ENCODE data around the gene NAA25. TPM values are rescaled to one million over a fixed set of nuclear protein-coding genes. Genes with fewer than 3 reads are reported as not detected.

NAA25 gene
- total and polyA plus RNA-seq, 5 experiments from 2014 or later = 8.7 to 44.0 (median 17.3) TPM

DNA sequence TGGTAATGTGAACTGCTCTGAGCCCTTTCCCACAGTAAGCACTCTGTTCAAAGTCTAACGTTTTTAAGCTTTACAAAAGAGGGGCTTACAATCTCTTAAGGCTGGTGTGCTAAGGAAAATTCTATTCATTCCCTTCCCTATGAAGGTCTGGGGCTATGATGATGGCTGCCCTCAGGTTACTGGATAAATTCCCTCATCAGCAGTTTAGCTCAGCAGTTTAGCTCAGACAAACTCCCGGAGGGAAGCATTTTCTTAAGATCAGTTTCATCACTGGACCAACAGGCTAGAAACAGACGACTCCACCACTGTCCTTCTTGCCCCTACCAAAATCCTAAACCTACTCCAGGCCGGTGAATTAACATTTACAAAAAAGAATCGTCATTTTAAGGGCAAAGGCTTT, 76.3 kb downstream of the NAA25 start:
- POLR2A ChIA-PET = no interaction called here
- Mint-ChIP-seq H3K9me3 (no peaks in the 10 kb centered on the region), H3K27me3 (no peaks in the 10 kb centered on the region), H3K4me1 (peaks cover 6 to 14% (median 11%) of the 10 kb centered on the region in 4 donors), H3K4me3 (no peak overlapping the region), H3K36me3 (peaks cover 4 to 86% (median 7%) of the 10 kb centered on the region in 3 donors), H3K27ac (peak overlapping the region in 5 of 10 donors; percentile 7 to 57 (median 32))
- DNase-seq (no peak), ATAC-seq (no peak)

DNA sequence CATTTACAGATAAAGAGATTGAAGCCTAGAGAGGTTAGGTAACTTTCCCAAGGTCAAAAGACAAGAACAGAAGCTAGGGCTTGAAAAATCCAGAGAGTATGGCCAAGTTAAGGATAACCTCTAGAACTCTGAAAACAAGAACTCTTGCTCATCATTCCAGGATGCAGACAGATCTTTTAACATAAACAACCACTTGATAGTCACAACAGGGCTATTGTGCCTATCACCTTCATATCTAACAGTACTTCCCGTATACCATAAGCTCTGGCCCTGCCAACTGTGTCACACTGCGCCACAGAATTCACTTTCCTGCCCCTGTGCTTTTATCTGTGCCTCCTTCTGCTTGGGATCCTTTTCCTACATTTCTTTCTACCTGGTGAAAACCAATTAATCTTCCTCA, 77.1 kb downstream of the NAA25 start:
- H3K27ac Mint-ChIP-seq = peak overlapping the region in 8 of 10 donors; percentile 34 to 69 (median 52)
- DNase-seq = no peak
- peaks cover 8 to 14% (median 12%) of the 10 kb centered on the region in 4 donors for H3K4me1 Mint-ChIP-seq
- H3K9me3 Mint-ChIP-seq = no peaks in the 10 kb centered on the region
- POLR2A ChIA-PET = interaction anchor here (0.6 to 1.5 kb wide), 2 partner anchors 18 to 150 kb away, joined by 3 to 4 read pairs; partner anchors contain the start of genes ERP29 and TMEM116
- no peak overlapping the region for H3K4me3 Mint-ChIP-seq
- no peak for ATAC-seq
- no peaks in the 10 kb centered on the region for H3K27me3 Mint-ChIP-seq
- peaks cover 4 to 82% (median 7%) of the 10 kb centered on the region in 3 donors for H3K36me3 Mint-ChIP-seq

DNA sequence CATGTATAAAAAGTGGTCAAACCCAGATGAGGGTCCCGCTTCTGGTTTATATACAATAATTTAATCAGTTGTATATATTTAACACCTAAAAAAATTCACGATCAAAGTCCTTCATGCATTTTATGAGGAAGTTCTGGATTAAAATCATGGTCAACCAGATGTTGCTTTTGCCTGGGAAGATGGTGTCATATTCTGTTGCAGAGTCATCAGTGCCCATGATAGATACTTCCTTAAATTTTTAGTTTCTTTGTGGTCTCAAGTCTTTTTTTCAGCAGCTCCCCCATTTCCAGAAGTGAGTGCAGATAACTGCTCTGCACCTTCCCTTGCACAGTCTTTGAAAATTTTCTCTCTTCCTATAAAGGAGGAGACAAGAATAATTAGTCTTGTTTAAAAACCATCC, 79.3 kb downstream of the NAA25 start:
- no peaks in the 10 kb centered on the region for H3K27me3 Mint-ChIP-seq
- POLR2A ChIA-PET = no interaction called here
- peak overlapping the region in 5 of 10 donors; percentile 23 to 58 (median 32) for H3K27ac Mint-ChIP-seq
- H3K36me3 Mint-ChIP-seq = peaks cover 4 to 74% (median 7%) of the 10 kb centered on the region in 3 donors
- DNase-seq (no peak), ATAC-seq (no peak)
- H3K4me3 Mint-ChIP-seq = no peak overlapping the region
- H3K9me3 Mint-ChIP-seq = no peaks in the 10 kb centered on the region
- H3K4me1 Mint-ChIP-seq = peaks cover 17 to 22% (median 19%) of the 10 kb centered on the region in 4 donors

GRCh38 chr12:112025808-112026375, 82.7 kb downstream of the NAA25 start:
- DNase-seq (no peak), ATAC-seq (no peak)
- Mint-ChIP-seq H3K36me3 (peaks cover 0 to 76% (median 6%) of the 10 kb centered on the region in 3 donors), H3K4me3 (no peak overlapping the region), H3K27me3 (no peaks in the 10 kb centered on the region), H3K4me1 (peaks cover 22 to 32% (median 28%) of the 10 kb centered on the region in 4 donors), H3K27ac (peak overlapping the region in 9 of 10 donors; percentile 6 to 89 (median 80)), H3K9me3 (no peaks in the 10 kb centered on the region)
- POLR2A ChIA-PET = interaction anchor here (0.6 to 3.4 kb wide), 3 partner anchors 11 to 13 kb away, joined by 4 to 15 read pairs (median 6); partner anchors contain the start of genes ERP29 and TMEM116

DNA sequence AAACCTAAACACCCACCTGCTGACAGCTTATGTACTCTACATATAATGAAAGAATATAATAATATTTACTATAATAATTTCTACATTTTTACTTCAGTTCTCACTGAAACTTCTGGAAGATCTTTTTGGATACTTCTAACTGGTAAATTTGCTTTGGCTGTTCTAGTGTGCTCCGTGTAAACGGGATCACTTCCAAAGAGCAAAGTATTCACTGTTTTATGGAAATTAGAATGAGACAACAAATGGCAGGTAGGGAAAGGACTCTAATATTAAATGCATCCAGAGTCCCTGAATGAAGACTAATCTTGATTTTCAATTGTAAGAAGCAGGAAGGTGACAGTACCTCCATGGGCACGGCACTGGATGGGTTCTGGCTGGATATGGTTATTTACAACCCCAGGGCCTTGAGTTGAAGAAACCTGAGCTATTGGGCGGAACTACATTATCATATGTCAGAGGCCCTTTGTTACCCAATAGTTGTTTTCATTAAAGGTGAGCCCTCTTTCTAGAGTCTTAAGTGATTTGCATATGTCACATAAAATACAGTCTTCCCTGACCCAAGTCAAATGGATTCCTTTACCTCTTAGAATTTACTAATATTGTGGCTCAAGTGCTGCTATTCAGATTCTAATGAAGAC, 84.7 kb downstream of the NAA25 start:
- H3K9me3 Mint-ChIP-seq = no peaks in the 10 kb centered on the region
- DNase-seq (no peak), ATAC-seq (no peak)
- POLR2A ChIA-PET = interaction anchor here (1.4 to 3.4 kb wide), 3 partner anchors 10 to 11 kb away, joined by 4 to 15 read pairs (median 4); partner anchors contain the start of genes ERP29 and TMEM116
- peaks cover 28 to 47% (median 42%) of the 10 kb centered on the region in 4 donors for H3K4me1 Mint-ChIP-seq
- no peaks in the 10 kb centered on the region for H3K27me3 Mint-ChIP-seq
- H3K27ac Mint-ChIP-seq = peak overlapping the region in 9 of 10 donors; percentile 12 to 59 (median 39)
- peaks cover 0 to 75% (median 5%) of the 10 kb centered on the region in 3 donors for H3K36me3 Mint-ChIP-seq
- H3K4me3 Mint-ChIP-seq = no peak overlapping the region

DNA sequence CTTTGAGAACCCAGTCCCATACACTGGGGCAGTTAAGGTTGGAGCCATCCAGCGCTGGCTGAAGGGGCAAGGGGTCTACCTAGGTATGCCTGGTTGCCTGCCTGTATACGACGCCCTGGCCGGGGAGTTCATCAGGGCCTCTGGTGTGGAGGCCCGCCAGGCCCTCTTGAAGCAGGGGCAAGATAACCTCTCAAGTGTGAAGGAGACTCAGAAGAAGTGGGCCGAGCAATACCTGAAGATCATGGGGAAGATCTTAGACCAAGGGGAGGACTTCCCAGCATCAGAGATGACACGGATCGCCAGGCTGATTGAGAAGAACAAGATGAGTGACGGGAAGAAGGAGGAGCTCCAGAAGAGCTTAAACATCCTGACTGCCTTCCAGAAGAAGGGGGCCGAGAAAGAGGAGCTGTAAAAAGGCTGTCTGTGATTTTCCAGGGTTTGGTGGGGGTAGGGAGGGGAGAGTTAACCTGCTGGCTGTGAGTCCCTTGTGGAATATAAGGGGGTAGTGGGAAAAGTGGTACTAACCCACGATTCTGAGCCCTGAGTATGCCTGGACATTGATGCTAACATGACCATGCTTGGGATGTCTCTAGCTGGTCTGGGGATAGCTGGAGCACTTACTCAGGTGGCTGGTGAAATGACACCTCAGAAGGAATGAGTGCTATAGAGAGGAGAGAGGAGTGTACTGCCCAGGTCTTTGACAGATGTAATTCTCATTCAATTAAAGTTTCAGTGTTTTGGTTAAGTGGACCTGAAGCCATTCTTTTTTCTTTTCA, 86.2 kb downstream of the NAA25 start:
- POLR2A ChIA-PET = interaction anchor here (1.4 to 3.4 kb wide), 2 partner anchors 8 to 10 kb away, joined by 4 to 15 read pairs; partner anchors contain the start of genes ERP29 and TMEM116
- H3K27me3 Mint-ChIP-seq = no peaks in the 10 kb centered on the region
- DNase-seq = no peak
- H3K4me1 Mint-ChIP-seq = peaks cover 30 to 57% (median 49%) of the 10 kb centered on the region in 4 donors
- H3K27ac Mint-ChIP-seq = peak overlapping the region; percentile 5 to 86 (median 60)
- no peak for ATAC-seq
- no peak overlapping the region for H3K4me3 Mint-ChIP-seq
- peaks cover 0 to 77% (median 5%) of the 10 kb centered on the region in 3 donors for H3K36me3 Mint-ChIP-seq
- no peaks in the 10 kb centered on the region for H3K9me3 Mint-ChIP-seq

GRCh38 chr12:112020947-112021457, 87.6 kb downstream of the NAA25 start:
- Mint-ChIP-seq H3K36me3 (peaks cover 4 to 82% (median 10%) of the 10 kb centered on the region in 3 donors), H3K4me1 (peaks cover 34 to 61% (median 56%) of the 10 kb centered on the region in 4 donors), H3K27ac (peak overlapping the region in 9 of 10 donors; percentile 17 to 85 (median 59)), H3K4me3 (peak overlapping the region in 1 of 10 donors; percentile 20), H3K27me3 (no peaks in the 10 kb centered on the region), H3K9me3 (peaks cover 0 to 3% (median 0%) of the 10 kb centered on the region in 9 donors)
- POLR2A ChIA-PET = no interaction called here
- ATAC-seq (no peak), DNase-seq (no peak)

DNA sequence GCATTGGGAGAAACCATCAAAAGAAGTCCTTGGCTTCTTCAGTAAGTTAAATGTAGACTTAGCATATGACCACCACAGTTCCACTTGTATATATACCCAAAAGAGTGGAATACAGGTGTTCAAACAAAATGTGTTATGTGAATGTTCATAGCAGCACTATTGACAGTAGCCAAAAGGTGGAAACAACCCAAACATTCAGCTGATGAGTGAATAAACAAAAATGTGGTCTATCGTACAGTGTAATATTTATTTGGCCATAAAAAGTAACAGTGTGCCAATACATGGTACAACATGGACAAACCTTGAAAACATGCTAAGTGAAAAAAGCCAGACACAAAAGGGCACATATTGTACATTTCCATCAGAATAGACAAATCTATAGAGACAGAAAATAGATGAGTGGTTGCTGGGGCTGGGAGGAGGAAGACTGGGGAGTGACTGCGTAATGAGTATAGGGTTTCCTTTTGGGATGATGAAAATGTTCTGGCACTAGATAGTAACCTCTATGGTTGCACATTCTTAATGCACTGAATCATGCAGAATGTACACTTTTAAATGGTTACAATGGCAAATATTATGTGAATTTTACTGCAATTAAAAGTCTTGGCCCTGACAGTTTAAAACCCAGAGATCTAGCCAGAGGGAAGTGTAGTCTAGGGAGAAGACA, 89.9 kb downstream of the NAA25 start:
- no peaks in the 10 kb centered on the region for H3K27me3 Mint-ChIP-seq
- peaks cover 9 to 82% (median 17%) of the 10 kb centered on the region in 3 donors for H3K36me3 Mint-ChIP-seq
- peaks cover 40 to 72% (median 68%) of the 10 kb centered on the region in 4 donors for H3K4me1 Mint-ChIP-seq
- DNase-seq (no peak), ATAC-seq (no peak)
- H3K4me3 Mint-ChIP-seq = peak overlapping the region in 2 of 10 donors; percentile 6 to 17
- peaks cover 0 to 7% (median 0%) of the 10 kb centered on the region in 9 donors for H3K9me3 Mint-ChIP-seq
- H3K27ac Mint-ChIP-seq = peak overlapping the region; percentile 38 to 86 (median 72)
- POLR2A ChIA-PET = interaction anchor here (0.5 to 10.2 kb wide), 2 partner anchors 21 to 162 kb away, joined by 3 to 269 read pairs; no protein-coding TSS in a partner anchor

DNA sequence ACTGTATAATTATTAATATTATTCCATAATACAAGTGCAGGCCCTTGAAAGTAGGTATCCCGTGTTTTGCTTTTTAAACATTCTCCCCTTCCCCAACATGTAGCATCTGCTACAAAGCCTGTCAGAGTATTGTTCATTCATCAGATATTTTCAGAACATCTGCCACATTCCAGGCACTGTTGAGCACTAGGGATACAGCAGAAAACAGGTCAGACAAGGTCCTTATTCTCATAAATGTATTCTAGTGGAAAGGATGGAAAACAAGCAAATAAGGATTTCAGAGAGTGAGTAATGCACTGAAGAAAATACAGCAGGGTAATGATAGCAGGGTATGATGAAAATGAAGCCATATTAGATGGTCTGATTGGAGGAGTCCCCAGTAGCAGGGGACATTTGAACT, 91.5 kb downstream of the NAA25 start:
- no peak for DNase-seq
- POLR2A ChIA-PET = interaction anchor here (10.2 kb wide), 1 partner anchor 20 kb away, joined by 269 read pairs; no protein-coding TSS in a partner anchor
- H3K36me3 Mint-ChIP-seq = peaks cover 9 to 67% (median 15%) of the 10 kb centered on the region in 3 donors
- no peaks in the 10 kb centered on the region for H3K27me3 Mint-ChIP-seq
- H3K4me1 Mint-ChIP-seq = peaks cover 42 to 75% (median 68%) of the 10 kb centered on the region in 4 donors
- H3K9me3 Mint-ChIP-seq = peaks cover 0 to 7% (median 0%) of the 10 kb centered on the region in 9 donors
- peak overlapping the region in 7 of 10 donors; percentile 2 to 78 (median 58) for H3K27ac Mint-ChIP-seq
- ATAC-seq = no peak
- peak overlapping the region in 2 of 10 donors; percentile 0 to 30 for H3K4me3 Mint-ChIP-seq

GRCh38 chr12:112015938-112016337, 92.6 kb downstream of the NAA25 start:
- Mint-ChIP-seq H3K36me3 (peaks cover 9 to 60% (median 21%) of the 10 kb centered on the region in 3 donors), H3K4me3 (peak overlapping the region; percentile 22 to 93 (median 63)), H3K27ac (peak overlapping the region in 9 of 10 donors; percentile 25 to 98 (median 78)), H3K9me3 (peaks cover 0 to 7% (median 0%) of the 10 kb centered on the region in 9 donors), H3K4me1 (peaks cover 48 to 80% (median 76%) of the 10 kb centered on the region in 4 donors), H3K27me3 (no peaks in the 10 kb centered on the region)
- ATAC-seq = no peak
- DNase-seq = no peak
- POLR2A ChIA-PET = interaction anchor here (0.6 to 10.2 kb wide), 3 partner anchors 19 to 378 kb away, joined by 3 to 269 read pairs (median 4); no protein-coding TSS in a partner anchor
